HG03460 (cell line): ENCODE results near the gene BACE2.

Experiments
- ATAC-seq: cut with Tn5 transposase; IDR thresholded peaks from one replicate; pipeline ENCODE4 v1.9.1; 2021; ENCODE audit not compliant: unreplicated experiment

BACE2 gene

DNA sequence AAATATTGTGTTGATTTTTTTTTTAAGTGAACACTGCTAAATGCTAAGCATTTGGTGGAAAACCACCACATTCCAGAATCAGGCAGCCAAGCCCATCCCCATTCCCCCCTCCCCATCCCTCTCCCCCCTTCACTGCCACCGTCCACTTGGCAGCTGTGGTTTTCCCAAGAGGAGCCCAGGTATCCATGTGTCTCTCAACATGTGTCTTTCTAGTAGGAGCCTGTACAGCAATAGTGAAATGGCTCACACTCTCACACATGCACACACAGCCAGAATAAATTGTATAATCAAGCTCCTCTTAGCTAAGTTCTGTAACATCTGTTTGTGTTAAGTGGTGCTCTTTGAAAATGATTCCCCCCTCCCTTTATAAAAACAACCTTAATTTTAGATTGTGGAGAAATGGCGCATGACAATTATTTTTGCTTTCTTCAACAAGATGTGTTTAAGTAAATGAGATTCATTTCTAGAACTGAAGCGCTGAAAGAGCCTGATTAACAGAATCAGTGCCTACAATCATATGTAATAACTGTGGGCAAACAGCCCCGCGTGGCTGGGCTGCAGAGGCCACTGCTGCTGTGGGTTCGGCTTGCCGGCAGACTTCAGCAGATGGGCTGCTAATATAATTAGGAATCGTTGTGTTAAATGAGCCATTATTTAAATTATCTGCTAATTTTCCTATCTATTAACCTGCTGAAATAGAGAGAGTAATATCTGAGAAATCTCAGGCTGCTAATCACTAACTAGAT lies 43.3 kb downstream of the BACE2 start:
- ATAC-seq, result no peak

DNA sequence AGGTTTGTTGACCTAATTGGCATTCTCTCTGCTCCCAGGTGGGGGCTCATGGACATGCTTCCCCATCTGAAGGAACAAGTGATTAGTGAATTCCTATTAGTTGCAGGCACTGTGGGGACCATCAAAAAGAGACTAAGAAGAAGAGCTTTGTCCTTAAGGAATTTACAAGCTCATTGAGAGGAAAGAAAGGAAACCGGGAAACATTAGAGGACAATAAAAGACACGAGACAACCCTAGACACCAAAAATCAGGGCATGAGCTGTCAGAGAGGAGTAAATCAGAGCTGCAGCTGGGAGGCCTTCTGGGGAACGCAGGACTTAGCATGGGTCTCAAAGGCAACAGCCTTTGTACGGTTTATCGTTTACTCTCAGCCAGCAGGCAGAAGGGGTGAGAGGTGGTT lies 45.1 kb downstream of the BACE2 start:
- no peak for ATAC-seq

DNA sequence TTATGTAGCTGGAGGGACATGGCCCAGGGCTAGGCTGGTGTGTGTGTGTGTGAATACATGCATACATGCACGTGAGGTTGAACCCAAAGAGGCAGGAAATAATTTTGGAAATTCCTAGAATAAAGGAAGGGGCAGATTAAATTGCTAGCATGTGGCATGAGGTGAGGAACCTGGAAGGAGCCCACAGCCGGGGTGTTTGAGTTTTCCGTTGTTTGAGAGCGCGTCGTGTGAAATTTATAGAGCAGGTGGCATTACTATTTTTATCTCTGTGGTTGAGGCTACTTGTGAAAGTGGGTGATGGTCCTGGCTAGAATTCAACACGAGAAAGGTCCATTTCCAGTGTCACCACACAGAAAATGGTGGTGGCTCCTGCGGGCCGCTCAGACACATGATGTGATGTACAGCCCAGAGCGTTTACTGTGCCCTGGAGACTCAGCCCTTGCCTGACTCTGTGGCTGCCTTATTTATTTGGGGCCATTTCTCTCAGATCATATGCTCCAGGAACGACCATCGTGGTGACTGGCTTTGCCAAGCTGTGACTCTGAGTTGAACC lies 48.0 kb downstream of the BACE2 start:
- no peak for ATAC-seq

DNA sequence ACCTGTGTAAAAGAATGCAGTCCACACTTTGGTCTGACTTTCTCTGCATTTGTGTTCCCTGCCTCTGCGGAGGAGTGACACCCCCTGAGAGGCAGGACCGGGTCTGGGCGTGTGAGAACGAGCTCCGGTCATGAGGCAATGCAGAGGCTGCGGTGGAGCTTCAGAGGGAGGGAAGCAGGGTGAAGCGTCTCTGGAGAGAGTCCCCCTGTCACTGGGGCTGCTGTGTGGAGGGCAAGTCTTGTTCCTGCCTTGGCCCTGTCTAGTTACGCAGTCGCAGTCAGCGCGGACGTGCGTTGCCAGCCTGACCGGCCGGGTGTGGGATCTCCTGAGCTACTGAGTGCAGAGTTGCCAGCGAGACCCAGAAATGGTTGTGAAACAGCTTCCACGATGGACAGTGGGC lies 48.5 kb downstream of the BACE2 start:
- ATAC-seq, result no peak

DNA sequence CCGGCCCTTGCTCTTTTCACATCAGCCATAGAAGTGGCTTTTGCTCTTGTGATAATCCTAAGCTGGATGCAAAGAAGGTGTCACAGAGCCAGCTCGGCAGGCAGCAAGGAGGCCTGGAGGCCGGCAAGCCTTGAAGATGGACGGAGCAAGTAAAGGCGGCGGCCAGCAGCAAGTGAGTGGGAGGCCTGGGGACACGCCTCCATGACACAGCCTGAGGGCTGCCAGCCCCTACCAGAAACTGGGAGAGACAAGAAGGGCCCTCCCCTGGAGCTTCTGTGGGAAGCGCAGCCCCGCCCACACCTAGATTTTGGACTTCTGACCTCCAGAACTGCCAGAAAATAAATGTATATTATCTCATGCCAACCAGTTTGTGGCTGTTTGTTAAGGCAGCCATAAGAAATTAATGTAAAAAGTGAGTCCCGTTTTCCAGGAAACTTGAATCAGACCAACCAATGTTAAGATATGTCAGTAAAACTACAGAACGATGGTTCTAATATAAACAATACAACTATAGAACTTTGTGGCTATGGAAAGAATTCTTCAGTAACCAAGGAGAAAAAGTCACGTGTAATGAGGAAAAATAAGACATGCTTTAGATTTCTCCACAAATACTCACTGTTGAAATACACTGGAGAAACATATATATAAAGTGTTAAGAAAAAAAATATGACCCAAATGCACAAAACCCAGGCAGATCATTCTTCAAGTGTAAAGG lies 49.9 kb downstream of the BACE2 start:
- ATAC-seq, result no peak

DNA sequence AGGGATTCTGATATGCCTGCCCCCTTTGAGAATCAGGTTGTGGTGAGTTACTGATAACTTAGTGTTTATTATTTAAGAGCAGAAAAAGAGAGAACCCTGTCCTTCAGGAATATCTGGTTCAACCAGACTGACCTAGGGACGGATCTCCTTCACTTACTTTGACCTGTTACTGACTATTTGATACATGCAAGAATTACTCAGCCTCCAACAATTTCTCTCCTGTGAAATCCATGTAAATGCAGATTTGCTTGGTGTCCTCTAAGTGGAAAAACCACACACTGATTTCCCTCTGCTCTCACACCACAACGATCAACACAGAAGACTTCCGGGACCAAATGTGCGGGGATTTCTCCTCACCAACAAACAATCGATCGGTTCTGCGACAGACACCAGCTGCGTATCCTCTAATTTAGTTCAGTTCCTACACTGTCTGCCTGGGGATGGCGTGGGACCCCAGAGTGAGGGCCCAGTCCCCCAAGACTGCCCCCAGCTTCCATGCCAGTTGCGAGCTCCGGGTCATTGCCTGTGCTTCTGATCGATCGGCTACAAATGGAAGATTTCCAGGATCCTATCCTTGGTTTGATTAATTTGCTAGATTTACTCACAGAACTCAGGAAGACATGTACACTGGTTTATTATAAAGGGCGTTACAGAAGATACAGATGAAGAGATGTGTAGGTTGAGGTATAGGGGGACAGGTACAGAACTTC lies 51.7 kb downstream of the BACE2 start:
- no peak for ATAC-seq

DNA sequence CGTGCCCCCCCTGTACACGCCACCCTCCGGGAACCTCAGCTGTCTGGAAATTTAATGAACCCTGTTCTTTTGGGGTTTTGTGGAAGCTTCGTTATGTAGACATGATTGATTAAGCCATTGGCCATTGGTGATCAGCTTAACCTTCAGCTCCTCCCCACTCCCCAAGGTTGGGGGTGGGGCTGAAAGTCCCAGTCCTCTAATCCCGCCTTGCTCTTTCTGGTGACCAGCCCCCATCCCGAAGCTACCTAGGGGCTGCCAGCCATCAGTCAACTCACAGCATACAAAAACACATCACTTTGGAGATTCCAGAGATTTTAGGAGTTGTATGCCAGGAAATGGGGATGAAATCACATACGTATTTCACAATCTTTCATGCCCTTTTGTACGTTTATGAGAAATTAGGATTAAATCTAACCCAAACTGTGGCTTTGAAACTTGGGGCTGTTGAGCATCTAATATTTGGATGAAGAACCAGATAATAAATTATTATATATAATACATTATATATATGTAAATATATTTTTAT lies 52.3 kb downstream of the BACE2 start:
- ATAC-seq, result no peak

DNA sequence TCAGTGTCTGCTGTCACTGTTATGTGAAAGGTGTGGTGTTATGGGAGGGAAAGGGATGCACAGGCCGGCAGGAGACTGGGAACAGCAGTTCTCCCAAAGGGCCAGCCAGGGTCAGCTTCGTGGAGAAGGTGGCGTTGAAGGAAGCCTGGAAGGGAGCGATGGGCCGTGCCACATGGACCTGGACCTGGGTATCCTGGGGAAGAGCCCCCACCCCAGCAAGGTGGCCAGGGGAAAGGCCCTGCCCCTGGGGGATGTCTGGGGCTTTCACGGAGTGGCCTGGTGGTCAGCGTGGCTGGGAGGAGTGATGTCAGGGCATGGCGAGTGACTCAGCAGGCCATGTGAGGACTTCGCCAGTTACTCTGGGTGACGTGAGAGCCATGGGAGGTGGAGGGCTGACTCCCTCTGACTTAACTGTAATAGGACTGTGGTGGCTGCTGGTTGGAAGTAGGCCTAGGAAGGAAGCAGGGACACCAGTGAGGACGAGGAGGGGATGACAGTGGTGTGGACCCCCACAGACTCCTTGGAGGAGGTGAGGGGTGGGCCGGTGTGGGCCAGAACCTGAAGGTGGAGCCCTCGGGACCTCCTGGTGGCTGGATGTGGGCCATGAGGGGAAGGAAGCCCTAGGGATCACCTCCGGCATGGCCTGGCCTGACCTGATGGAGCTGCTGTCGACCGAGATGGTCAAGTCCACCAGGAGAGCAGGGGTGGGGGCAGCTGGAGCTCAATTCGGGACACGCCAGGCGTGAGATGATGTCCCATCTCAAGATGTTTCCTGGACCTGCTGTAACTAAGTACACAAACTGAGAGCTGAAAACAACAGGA lies 54.5 kb downstream of the BACE2 start:
- no peak for ATAC-seq

DNA sequence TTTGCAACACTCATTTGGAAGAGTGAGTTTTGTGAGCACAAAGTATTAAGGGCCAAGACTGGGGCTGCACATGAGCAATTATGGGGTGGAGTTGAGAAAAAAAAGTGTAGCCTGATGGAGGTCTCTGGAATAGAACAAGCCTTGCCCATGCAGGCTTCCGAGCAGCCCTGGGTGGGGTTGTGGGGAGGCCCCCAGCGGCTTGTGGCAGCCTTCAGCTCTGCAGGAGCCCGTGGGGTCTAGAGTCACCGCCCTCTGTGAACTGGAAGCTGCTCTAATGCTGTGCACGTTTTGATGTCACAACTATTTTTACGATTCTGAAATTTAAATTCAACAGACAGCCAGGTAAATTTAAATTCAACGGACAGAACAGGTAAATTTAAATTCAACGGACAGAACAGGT lies 58.9 kb downstream of the BACE2 start:
- no peak for ATAC-seq

DNA sequence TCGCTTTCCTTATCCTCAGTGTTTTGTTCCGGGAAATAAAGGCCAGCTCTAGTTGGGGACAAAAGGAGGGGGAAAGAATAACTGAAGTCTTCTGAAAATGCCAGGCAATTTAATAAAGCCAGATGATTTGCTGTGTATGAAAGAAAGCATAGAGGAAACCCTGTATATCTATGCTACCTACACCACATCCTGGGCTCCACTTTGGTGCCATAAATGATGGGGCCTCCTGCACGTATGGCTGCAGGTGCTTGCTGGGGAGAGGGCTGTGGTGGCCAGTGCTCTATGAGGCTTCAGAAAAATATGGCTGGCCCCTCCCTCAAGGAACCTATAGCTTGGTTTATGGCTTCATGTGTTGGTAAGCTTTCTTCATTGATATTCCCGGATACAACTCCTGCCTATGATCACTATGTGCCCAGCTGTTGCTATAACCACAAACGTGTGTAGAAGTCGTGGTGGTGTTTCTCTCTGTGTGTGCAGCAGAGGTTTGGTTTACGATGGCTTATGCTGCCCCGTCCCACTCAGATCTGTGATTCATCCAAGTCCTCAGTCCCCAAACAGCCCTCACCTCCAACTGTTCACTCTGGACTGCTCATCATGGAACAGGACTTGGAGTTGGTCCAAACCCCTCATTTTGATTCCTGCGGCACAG lies 59.5 kb downstream of the BACE2 start:
- ATAC-seq, result no peak

DNA sequence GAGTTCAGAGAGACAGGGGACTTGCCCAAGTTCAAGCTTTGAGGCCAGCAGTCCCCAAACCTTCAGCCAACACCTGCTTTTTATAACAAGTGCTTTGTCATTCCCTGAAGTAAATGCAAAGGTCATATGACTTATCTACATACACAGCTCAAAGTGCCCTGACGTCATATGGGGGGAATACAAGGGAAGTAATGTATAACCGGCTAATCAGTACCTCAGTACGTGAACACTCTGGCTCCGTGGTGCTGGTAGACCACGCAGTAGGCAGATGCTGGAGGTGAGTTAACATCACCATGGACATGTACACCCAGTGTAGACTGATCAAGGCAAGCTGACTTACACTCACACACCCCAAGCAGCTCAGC lies 60.0 kb downstream of the BACE2 start:
- ATAC-seq, result no peak

DNA sequence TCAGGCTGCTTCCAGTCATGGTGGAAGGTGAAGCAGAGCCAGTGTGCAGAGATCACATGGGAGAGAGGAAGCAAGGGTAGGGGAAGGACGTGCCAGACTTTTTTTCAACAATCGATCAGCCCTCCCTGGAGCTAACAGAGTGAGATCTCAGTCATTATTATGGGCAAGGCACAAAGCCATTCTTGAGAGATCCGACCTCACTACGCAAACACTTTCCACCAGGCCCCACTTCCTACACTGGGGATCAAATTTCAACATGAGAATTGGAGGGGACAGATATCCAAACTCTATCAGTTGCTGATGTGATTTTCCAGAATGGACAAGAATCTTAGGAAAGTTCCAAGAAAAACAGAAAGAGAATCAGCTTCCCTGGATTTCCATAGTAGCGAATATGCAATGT lies 60.5 kb downstream of the BACE2 start:
- no peak for ATAC-seq

DNA sequence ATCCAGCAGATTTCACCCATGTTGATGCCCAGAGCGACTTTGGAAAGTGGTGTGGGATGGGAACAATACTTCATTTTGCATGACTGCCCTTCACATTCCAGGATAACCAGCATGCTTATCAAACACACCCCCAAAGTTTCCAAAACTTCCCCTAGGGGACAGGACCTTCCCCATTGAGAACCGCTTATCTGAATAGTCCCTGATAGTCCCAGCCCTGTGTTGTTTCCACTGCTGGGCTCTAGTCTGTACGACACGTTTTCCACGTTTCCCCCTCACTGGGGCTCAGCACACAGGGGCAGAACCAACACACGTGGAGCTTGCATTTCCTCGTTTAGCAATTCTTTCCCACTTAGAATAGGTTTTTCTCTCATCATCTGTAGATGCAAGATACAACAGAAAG lies 61.0 kb downstream of the BACE2 start:
- no peak for ATAC-seq

DNA sequence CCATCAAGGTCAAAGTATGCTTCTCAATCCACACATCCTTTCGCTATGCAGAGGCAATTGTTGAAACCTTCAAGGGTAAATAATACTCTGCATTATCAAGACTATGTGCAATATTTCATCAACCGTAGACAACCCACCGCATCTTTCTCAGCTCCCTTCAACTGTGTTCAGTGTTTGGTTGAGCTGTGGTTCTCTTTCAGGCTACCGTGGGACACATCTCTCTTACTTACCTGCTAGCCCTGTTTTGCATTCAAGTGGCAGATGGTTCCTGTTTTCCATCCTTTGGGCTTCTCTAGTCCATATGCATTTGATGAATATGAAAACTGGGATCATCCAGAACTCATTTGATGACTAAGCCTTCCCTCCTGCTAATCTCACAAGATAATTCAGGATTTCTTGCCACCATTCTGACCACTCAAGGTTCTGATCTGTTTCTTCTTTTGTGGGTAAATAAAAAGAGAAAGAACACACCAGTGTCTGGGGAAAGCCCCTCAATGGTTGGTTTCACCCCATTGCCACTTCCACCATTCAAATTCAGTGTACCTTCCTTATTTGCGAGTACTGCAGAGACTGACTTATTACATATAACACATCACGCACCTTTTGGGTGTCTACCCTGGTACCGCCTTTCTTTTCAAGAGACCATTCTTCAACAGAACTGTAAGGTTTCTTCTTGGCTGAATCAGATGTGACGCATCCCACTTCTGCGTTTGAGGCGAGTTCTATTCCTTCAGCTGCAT lies 61.7 kb downstream of the BACE2 start:
- no peak for ATAC-seq

DNA sequence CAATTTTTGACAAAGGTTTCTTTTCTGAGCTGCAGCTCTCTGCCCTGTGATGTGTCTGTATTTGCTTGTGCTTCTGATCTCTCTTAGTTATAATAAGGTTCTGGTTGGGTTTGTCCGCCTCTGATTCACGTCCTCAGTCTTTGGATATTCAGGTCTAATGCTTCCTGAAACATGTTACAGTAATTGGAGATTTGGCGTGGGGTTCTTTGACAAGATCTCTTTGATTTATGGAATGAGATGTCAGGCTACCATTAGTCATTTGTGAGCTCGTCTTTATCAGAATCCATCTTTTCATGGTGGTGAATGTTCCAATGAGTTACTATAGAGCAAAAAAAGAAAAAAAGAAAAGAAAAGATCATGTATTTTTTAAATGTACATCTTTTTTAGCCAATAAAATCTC lies 62.5 kb downstream of the BACE2 start:
- no peak for ATAC-seq

DNA sequence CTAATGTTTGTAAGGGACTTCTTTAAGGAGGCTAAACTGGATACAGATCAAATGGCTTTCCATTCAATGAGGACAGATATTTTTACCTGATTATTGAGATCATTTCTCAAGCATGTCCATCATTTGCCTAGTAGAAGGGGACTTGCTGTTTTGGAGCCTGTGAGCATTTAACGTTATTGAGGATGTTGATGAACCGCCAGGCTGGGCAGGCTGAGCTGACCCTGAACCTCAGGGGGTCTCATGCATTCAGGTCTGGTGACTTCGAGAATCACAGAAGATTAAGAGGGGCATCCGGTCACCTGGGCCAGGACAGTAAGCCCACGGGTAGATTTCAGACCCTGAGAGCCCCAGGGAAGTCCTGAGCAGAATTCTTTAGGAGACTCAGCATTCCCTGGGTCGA lies 63.1 kb downstream of the BACE2 start:
- no peak for ATAC-seq

DNA sequence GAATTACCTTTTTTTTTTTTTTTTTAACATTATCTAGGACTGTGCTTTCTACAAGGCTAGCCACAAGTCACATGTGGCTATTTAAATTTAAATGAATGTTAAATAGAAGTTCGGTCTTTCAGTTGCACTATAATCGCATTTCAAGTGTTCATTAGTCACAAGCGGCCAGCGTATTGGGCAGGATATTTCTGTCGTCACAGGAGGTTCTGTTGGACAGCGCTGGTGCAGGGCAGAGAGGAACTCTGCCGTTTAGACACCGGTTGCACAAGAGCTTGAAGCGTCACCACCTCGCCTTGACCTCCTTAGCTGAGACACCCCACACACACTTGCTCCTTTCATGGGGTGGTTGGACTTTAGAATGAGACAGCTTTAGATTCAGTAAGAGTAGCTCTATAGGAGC lies 64.1 kb downstream of the BACE2 start:
- no peak for ATAC-seq

DNA sequence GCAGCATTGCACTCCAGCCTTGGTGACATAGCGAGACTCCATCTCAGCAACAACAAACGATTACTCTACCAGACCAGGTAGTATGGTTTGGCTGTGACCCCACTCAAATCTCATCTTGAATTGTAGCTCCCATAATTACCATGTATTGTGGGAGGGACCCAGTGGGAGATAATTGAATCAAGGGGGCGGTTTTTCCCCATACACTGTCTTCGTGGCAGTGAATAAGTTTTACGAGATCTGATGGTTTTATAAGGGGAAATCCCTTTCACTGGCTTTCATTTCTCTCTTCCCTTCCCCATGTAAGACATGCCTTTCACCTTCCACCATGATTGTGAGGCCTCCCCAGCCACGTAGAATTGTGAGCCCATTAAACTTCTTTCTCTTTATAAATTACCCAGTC lies 66.0 kb downstream of the BACE2 start:
- no peak for ATAC-seq

DNA sequence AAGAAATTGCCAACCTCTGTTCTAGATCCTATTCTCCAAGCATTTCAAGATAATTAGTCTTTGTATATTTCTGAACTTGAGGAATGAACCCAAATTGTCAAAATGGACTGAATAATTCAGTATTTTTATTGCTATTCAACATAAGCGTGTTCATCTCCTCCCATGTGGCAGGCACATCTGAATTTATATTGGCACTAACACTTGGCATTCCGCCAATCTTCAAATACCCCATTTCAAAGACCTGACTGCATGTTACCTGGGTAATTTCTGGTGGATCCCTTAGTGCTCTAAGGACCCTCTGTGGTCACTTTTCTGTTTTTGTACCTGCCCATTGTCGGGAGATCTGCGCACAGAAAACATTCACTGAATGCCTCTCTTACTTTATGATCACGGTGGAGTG lies 66.6 kb downstream of the BACE2 start:
- ATAC-seq, result no peak

DNA sequence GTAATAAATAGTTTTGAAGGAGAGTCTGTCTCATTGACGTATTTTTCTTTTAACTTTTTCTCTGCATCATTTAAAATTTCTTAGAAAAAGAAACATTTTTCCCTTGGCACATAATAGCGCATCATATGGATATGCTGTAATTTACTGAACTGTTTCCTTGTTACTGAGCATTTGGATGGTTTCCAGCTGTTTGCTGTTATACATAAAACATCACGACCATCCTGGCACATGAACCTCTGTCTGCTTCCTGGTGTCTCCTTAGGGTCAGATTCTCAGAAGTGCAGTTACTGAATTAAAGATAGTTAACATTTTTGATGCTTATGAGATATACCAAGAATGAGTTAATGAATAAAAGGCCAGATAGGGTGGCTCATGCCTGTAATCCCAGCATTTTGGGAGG lies 67.2 kb downstream of the BACE2 start:
- no peak for ATAC-seq
